ENCODE measurements around the gene VAPB. TPM values are rescaled to one million over a fixed set of nuclear protein-coding genes. Genes with fewer than 3 reads are reported as not detected.

Gene VAPB
- polyA plus RNA-seq, 3 donors: 8.5 to 14.3 (median 10.1) TPM

GRCh38 chr20:58483470-58483869 is 94.4 kb downstream of the VAPB start:
- no peaks in the 10 kb centered on the region for H3K36me3 Mint-ChIP-seq
- no peak overlapping the region for H3K4me2 ChIP-seq (replicated peaks; ENCODE audit: extremely low read depth, low read length, poor library complexity, severe bottlenecking)
- WGBS (ENCODE audit: insufficient coverage): 85% methylated on average over 6 of the region's 6 CpGs
- intact Hi-C loops (cut with micrococcal nuclease): no loop called here
- peaks cover 0 to 12% of the 10 kb centered on the region in 2 donors for H3K27me3 ChIP-seq (ENCODE audit: control insufficient read depth in 2 of 2, insufficient read depth in 2 of 2, low read length in 2 of 2)
- peak overlapping the region in 1 of 7 donors; percentile 60 for H3K27ac Mint-ChIP-seq
- H3K4me3 ChIP-seq (replicated peaks in 1 of 3; ENCODE audit: low read depth in 2 of 3, low read length in 3 of 3): no peak overlapping the region
- H3K27me3 Mint-ChIP-seq (ENCODE audit: low read depth in 3 of 3): peaks cover 9 to 19% (median 11%) of the 10 kb centered on the region in 3 donors
- H3K36me3 ChIP-seq (replicated peaks in 1 of 2; ENCODE audit: control insufficient read depth in 1 of 2, insufficient read depth in 2 of 2, low read length in 2 of 2): no peaks in the 10 kb centered on the region
- no peak overlapping the region for H3K27ac ChIP-seq (ENCODE audit: low read depth in 1 of 2, low read length in 2 of 2)
- H3K9ac ChIP-seq (ENCODE audit: insufficient read depth, low read length, poor library complexity, severe bottlenecking): no peak overlapping the region
- no peaks in the 10 kb centered on the region for H3K4me1 ChIP-seq (ENCODE audit: control insufficient read depth in 1 of 2, insufficient read depth in 2 of 2, low read length in 2 of 2)
- H3K9me3 ChIP-seq (replicated peaks in 1 of 2; ENCODE audit: control insufficient read depth in 1 of 2, insufficient read depth in 1 of 2, low read length in 2 of 2): peaks cover 8 to 15% of the 10 kb centered on the region in 2 donors
- no peak for DNase-seq
- no peaks in the 10 kb centered on the region for H4K20me1 ChIP-seq (ENCODE audit: insufficient read depth, low read length)
- peak overlapping the region in 1 of 2 donors; percentile 32 for H3K4me3 Mint-ChIP-seq
- no peaks in the 10 kb centered on the region for H3K4me1 Mint-ChIP-seq
- no peaks in the 10 kb centered on the region for H3K79me2 ChIP-seq (ENCODE audit: insufficient read depth, low read length)
- H3K9me3 Mint-ChIP-seq: peaks cover 6 to 25% (median 21%) of the 10 kb centered on the region in 7 donors
- no peak overlapping the region for H2AFZ ChIP-seq (ENCODE audit: insufficient read depth, low read depth, low read length, poor library complexity, severe bottlenecking)
- TF ChIP-seq CTCF (IDR thresholded peaks at IDR 0.05): no peak

- Mint-ChIP-seq H3K9me3 (peaks cover 10 to 32% (median 27%) of the 10 kb centered on the region in 7 donors), H3K36me3 (no peaks in the 10 kb centered on the region), H3K27me3 (ENCODE audit: low read depth in 3 of 3) (peaks cover 7 to 17% (median 9%) of the 10 kb centered on the region in 3 donors), H3K4me1 (no peaks in the 10 kb centered on the region), H3K27ac (no peak overlapping the region), H3K4me3 (no peak overlapping the region)
- peaks cover 0 to 10% of the 10 kb centered on the region in 2 donors for H3K27me3 ChIP-seq (ENCODE audit: control insufficient read depth in 2 of 2, insufficient read depth in 2 of 2, low read length in 2 of 2)
- peaks cover 11 to 18% of the 10 kb centered on the region in 2 donors for H3K9me3 ChIP-seq (replicated peaks in 1 of 2; ENCODE audit: control insufficient read depth in 1 of 2, insufficient read depth in 1 of 2, low read length in 2 of 2)
- no peak overlapping the region for H3K4me2 ChIP-seq (replicated peaks; ENCODE audit: extremely low read depth, low read length, poor library complexity, severe bottlenecking)
- no peak overlapping the region for H3K27ac ChIP-seq (ENCODE audit: low read depth in 1 of 2, low read length in 2 of 2)
- no peak overlapping the region for H3K9ac ChIP-seq (ENCODE audit: insufficient read depth, low read length, poor library complexity, severe bottlenecking)
- no peaks in the 10 kb centered on the region for H3K36me3 ChIP-seq (replicated peaks in 1 of 2; ENCODE audit: control insufficient read depth in 1 of 2, insufficient read depth in 2 of 2, low read length in 2 of 2)
- 100% methylated on average over 2 of the region's 3 CpGs for WGBS (ENCODE audit: insufficient coverage)
- no peak for TF ChIP-seq CTCF (IDR thresholded peaks at IDR 0.05)
- no peak overlapping the region for H2AFZ ChIP-seq (ENCODE audit: insufficient read depth, low read depth, low read length, poor library complexity, severe bottlenecking)
- no peak for DNase-seq
- H3K79me2 ChIP-seq (ENCODE audit: insufficient read depth, low read length): no peaks in the 10 kb centered on the region
- H3K4me1 ChIP-seq (ENCODE audit: control insufficient read depth in 1 of 2, insufficient read depth in 2 of 2, low read length in 2 of 2): no peaks in the 10 kb centered on the region
- intact Hi-C loops (cut with micrococcal nuclease): no loop called here
- H4K20me1 ChIP-seq (ENCODE audit: insufficient read depth, low read length): no peaks in the 10 kb centered on the region
- H3K4me3 ChIP-seq (replicated peaks in 1 of 3; ENCODE audit: low read depth in 2 of 3, low read length in 3 of 3): no peak overlapping the region
These were observed 96.4 kb downstream of the VAPB start for GRCh38 chr20:58485393-58485792.

Measured in CD14-positive monocyte (primary cell).